ENCODE results near the gene ATF6B. TPM values are rescaled to one million over a fixed set of nuclear protein-coding genes. Genes with fewer than 3 reads are reported as not detected.

The ATF6B gene
- total RNA-seq, 2 donors from 2014 or later: 15.0 to 15.3 TPM

- TF ChIP-seq CTCF (IDR thresholded peaks at IDR 0.05): no peak
- Histone ChIP-seq H3K4me3 (no peak overlapping the region), H3K27ac (no peak overlapping the region), H3K27me3 (no peaks in the 10 kb centered on the region), H3K36me3 (peaks cover 11% of the 10 kb centered on the region), H3K9me3 (no peaks in the 10 kb centered on the region), H3K4me1 (peaks cover 0 to 36% of the 10 kb centered on the region in 2 donors)
- DNase-seq (ENCODE audit: low spot score): no peak
Observed at GRCh38 chr6:32174416-32174815, 46.4 kb upstream of the ATF6B start.

GRCh38 chr6:32173051-32173727, 45.1 kb upstream of the ATF6B start:
- no peak for TF ChIP-seq CTCF (IDR thresholded peaks at IDR 0.05)
- DNase-seq (ENCODE audit: low spot score): no peak
- Histone ChIP-seq H3K36me3 (peaks cover 22% of the 10 kb centered on the region), H3K4me3 (no peak overlapping the region), H3K27me3 (no peaks in the 10 kb centered on the region), H3K27ac (no peak overlapping the region), H3K4me1 (peaks cover 0 to 27% of the 10 kb centered on the region in 2 donors), H3K9me3 (no peaks in the 10 kb centered on the region)

- peaks cover 39% of the 10 kb centered on the region for H3K36me3 ChIP-seq
- TF ChIP-seq CTCF (IDR thresholded peaks at IDR 0.05): no peak
- H3K9me3 ChIP-seq: no peaks in the 10 kb centered on the region
- no peak for DNase-seq (ENCODE audit: low spot score)
- H3K4me1 ChIP-seq: peaks cover 0 to 15% of the 10 kb centered on the region in 2 donors
- no peak overlapping the region for H3K4me3 ChIP-seq
- no peaks in the 10 kb centered on the region for H3K27me3 ChIP-seq
- no peak overlapping the region for H3K27ac ChIP-seq
Observed at GRCh38 chr6:32171234-32171633, 43.2 kb upstream of the ATF6B start.

- no peaks in the 10 kb centered on the region for H3K27me3 ChIP-seq
- H3K4me1 ChIP-seq: peaks cover 0 to 11% of the 10 kb centered on the region in 2 donors
- no peak for TF ChIP-seq CTCF (IDR thresholded peaks at IDR 0.05)
- H3K9me3 ChIP-seq: no peaks in the 10 kb centered on the region
- no peak overlapping the region for H3K27ac ChIP-seq
- no peak for DNase-seq (ENCODE audit: low spot score)
- H3K4me3 ChIP-seq: no peak overlapping the region
- peaks cover 49% of the 10 kb centered on the region for H3K36me3 ChIP-seq
Observed at GRCh38 chr6:32170294-32170693, 42.2 kb upstream of the ATF6B start.

GRCh38 chr6:32168807-32169591, 41.0 kb upstream of the ATF6B start:
- no peak overlapping the region for H3K27ac ChIP-seq
- TF ChIP-seq CTCF (IDR thresholded peaks at IDR 0.05): no peak
- no peaks in the 10 kb centered on the region for H3K27me3 ChIP-seq
- DNase-seq (ENCODE audit: low spot score): no peak
- no peak overlapping the region for H3K4me3 ChIP-seq
- H3K9me3 ChIP-seq: no peaks in the 10 kb centered on the region
- H3K36me3 ChIP-seq: peaks cover 53% of the 10 kb centered on the region
- H3K4me1 ChIP-seq: no peaks in the 10 kb centered on the region
